NCI-H2081 (cell line): ENCODE data around the gene CAGE1.
"Not testable (repeated sequence)": the region's sequence is repeated elsewhere in the genome, so short reads cannot be mapped to it uniquely, and the experiment has no call there.

Experiments used
- DNase-seq, 2 experiments: peaks; one replicate each; lab custom pipeline; 2025; lab: John Stamatoyannopoulos, UW

CAGE1 gene

GRCh38 chr6:7409740-7410139 is 20.2 kb upstream of the CAGE1 start:
- DNase-seq, result no peak

- no peak for DNase-seq
Observed at GRCh38 chr6:7406743-7407142, 17.2 kb upstream of the CAGE1 start.

GRCh38 chr6:7404546-7404945 is 15.0 kb upstream of the CAGE1 start:
- DNase-seq, result no peak

GRCh38 chr6:7402716-7403115 is 13.2 kb upstream of the CAGE1 start:
- no peak for DNase-seq

GRCh38 chr6:7401075-7401474 is 11.5 kb upstream of the CAGE1 start:
- DNase-seq, result no peak

- DNase-seq, result no peak
Observed at GRCh38 chr6:7392402-7392801, 2.9 kb upstream of the CAGE1 start.

GRCh38 chr6:7391151-7391550 is 1.6 kb upstream of the CAGE1 start:
- no peak for DNase-seq

- no peak for DNase-seq
Observed at GRCh38 chr6:7390226-7390878, 810 bp upstream of the CAGE1 start.

GRCh38 chr6:7389162-7389450 is 436 bp downstream of the CAGE1 start:
- DNase-seq, result peak in 1 of 2 experiments; percentile 75

GRCh38 chr6:7381092-7381491 is 8.4 kb downstream of the CAGE1 start:
- DNase-seq, result no peak

- no peak for DNase-seq
Observed at GRCh38 chr6:7378740-7379139, 10.8 kb downstream of the CAGE1 start.

- DNase-seq, result no peak
Observed at GRCh38 chr6:7377961-7378360, 11.6 kb downstream of the CAGE1 start.

GRCh38 chr6:7373739-7374138 is 15.8 kb downstream of the CAGE1 start:
- no peak for DNase-seq

GRCh38 chr6:7367408-7367807 is 22.1 kb downstream of the CAGE1 start:
- no peak for DNase-seq

GRCh38 chr6:7351916-7352315 is 37.6 kb downstream of the CAGE1 start:
- DNase-seq, result not testable (repeated sequence)

- DNase-seq, result not testable (repeated sequence)
Observed at GRCh38 chr6:7350591-7350990, 39.0 kb downstream of the CAGE1 start.

- peak; percentile 65 to 83 for DNase-seq
Observed at GRCh38 chr6:7347551-7347997, 42.0 kb downstream of the CAGE1 start.

- DNase-seq, result not testable (repeated sequence)
Observed at GRCh38 chr6:7344773-7345450, 44.6 kb downstream of the CAGE1 start.

- DNase-seq, result no peak
Observed at GRCh38 chr6:7343546-7344475, 45.7 kb downstream of the CAGE1 start.

GRCh38 chr6:7341989-7342742 is 47.4 kb downstream of the CAGE1 start:
- no peak for DNase-seq

- DNase-seq, result no peak
Observed at GRCh38 chr6:7341271-7341670, 48.3 kb downstream of the CAGE1 start.
